A673 (cell line): ENCODE data around the gene C19orf73.

Experiments used
- CTCF ChIP-seq: fragments of 300-800, 200-600 bp; sonication (generic); conservative IDR thresholded peaks from 2 replicates; pipeline ENCODE4 v1.5.1; 2017; ENCODE audit warnings: low read depth, mild to moderate bottlenecking, antibody characterized with exemption, low read length, moderate library complexity, mixed read lengths
- EZH2 ChIP-seq: fragments of 200-600 bp; sonication (generic); IDR thresholded peaks from 2 replicates; pipeline ENCODE4 v1.6.1; 2017; ENCODE audit warnings: borderline replicate concordance, low read depth, mild to moderate bottlenecking, mixed read lengths, antibody characterized with exemption, low read length; ENCODE audit not compliant: poor library complexity, severe bottlenecking

GRCh38 chr19:49127674-49128544, 9.0 kb upstream of the C19orf73 start:
- no peak for TF ChIP-seq CTCF
- no peak for TF ChIP-seq EZH2
